OCI-LY7 (cell line): ENCODE data around the gene TSPAN7. TPM values are rescaled to one million over a fixed set of nuclear protein-coding genes. Genes with fewer than 3 reads are reported as not detected.

ENCODE experiments used
- BruUV-seq: library from RNA; stranded (reverse); fragments of 400-500 nt; replicated peaks from 2 replicates; lab custom pipeline; 2021; lab: Mats Ljungman, UMichigan
- CTCF ChIA-PET: fragments of 300-600 bp; sonication (Branson Sonifier 250); formaldehyde crosslinking; loops from one replicate; lab custom pipeline; 2022; ENCODE audit warnings: antibody characterized with exemption; ENCODE audit not compliant: unreplicated experiment; lab: Charles Lee
- POLR2A ChIA-PET: fragments of 300-600 bp; sonication (Branson Sonifier 250); formaldehyde crosslinking; loops from one replicate; lab custom pipeline; 2022; ENCODE audit warnings: antibody characterized with exemption; lab: Charles Lee
- DNase-seq: peaks from one replicate; pipeline ENCODE4 v3.0.0-alpha.2; 2015; ENCODE audit warnings: low spot score
- H2AFZ ChIP-seq: fragments of 200-600 bp; sonication (generic), shearing (Covaris generic); 2 replicates; pipeline ENCODE4 v1.6.1; 2014; ENCODE audit warnings: mild to moderate bottlenecking, antibody characterized with exemption, low read length, moderate library complexity
- H3K27ac ChIP-seq: fragments of 200-600 bp; sonication (generic); 2 replicates; pipeline ENCODE4 v1.5.1; 2014; ENCODE audit warnings: mixed run types, low read depth, mild to moderate bottlenecking, moderate library complexity, low read length, inconsistent platforms; ENCODE audit not compliant: poor library complexity, severe bottlenecking
- H3K36me3 ChIP-seq: fragments of 200-600 bp; sonication (generic); 2 replicates; pipeline ENCODE4 v1.6.1; 2014; ENCODE audit warnings: mild to moderate bottlenecking, antibody characterized with exemption, low read length, moderate library complexity, mixed read lengths; ENCODE audit not compliant: insufficient read depth
- H3K4me1 ChIP-seq: fragments of 200-600 bp; sonication (generic); 2 replicates; pipeline ENCODE4 v1.5.1; 2014; ENCODE audit warnings: mild to moderate bottlenecking, low read length; ENCODE audit not compliant: insufficient read depth, poor library complexity, severe bottlenecking
- H3K4me2 ChIP-seq: fragments of 200-600 bp; sonication (generic); 2 replicates; pipeline ENCODE4 v1.6.1; 2014; ENCODE audit warnings: mild to moderate bottlenecking, low read length
- H3K4me3 ChIP-seq: fragments of 200-600 bp; sonication (generic); 2 replicates; pipeline ENCODE4 v1.5.1; 2014; ENCODE audit warnings: mild to moderate bottlenecking, low read depth, low read length; ENCODE audit not compliant: poor library complexity, severe bottlenecking
- H3K79me2 ChIP-seq: fragments of 200-600 bp; sonication (generic); 2 replicates; pipeline ENCODE4 v1.6.1; 2016; ENCODE audit warnings: low read depth, mild to moderate bottlenecking, low read length, moderate library complexity, mixed read lengths; ENCODE audit not compliant: insufficient read depth
- H3K9me2 ChIP-seq: fragments of 200-600 bp; sonication (generic); 2 replicates; pipeline ENCODE4 v1.6.1; 2016; ENCODE audit warnings: mild to moderate bottlenecking, low read length, mixed read lengths; ENCODE audit not compliant: insufficient read depth
- H3K9me3 ChIP-seq: fragments of 200-600 bp; sonication (generic); 2 replicates; pipeline ENCODE4 v1.6.1; 2014; ENCODE audit warnings: mild to moderate bottlenecking, mixed run types, low read length, mixed read lengths
- H4K20me1 ChIP-seq: fragments of 200-600 bp; sonication (generic); 2 replicates; pipeline ENCODE4 v1.6.1; 2014; ENCODE audit warnings: mild to moderate bottlenecking, antibody characterized with exemption, low read length, moderate library complexity, mixed read lengths; ENCODE audit not compliant: insufficient read depth
- EZH2phosphoT487 ChIP-seq: fragments of 200-600 bp; sonication (generic); IDR thresholded peaks from 2 replicates; pipeline ENCODE4 v1.6.1; 2018; ENCODE audit warnings: low read depth, borderline replicate concordance, mild to moderate bottlenecking, mixed run types, antibody characterized with exemption, low read length, moderate library complexity, mixed read lengths
- intact Hi-C: fragments of 100-400 bp; cut with micrococcal nuclease; formaldehyde crosslinking; loops from one replicate; pipeline ENCODE4 v1.10.0; 2022; ENCODE audit not compliant: unreplicated experiment
- total RNA-seq, 2 experiments: library from RNA; depleted of rRNA in 1 of 2; stranded (reverse); fragments of >200 nt in 1 of 2; shearing (Covaris generic) in 1 of 2; gene quantifications; 2 replicates each; pipeline ENCODE4 v1.2.3, GENCODE V29; 2014 to 2022
- TF ChIP-seq, protein P1 (sequence below): fragments of 200-600 bp; sonication (generic); conservative IDR thresholded peaks from 2 replicates; pipeline ENCODE4 v1.5.1; 2014; ENCODE audit warnings: mild to moderate bottlenecking, antibody characterized with exemption, low read length, moderate library complexity, mixed read lengths

The TSPAN7 gene
- total RNA-seq, 2 experiments from 2014 or later: not detected

DNA sequence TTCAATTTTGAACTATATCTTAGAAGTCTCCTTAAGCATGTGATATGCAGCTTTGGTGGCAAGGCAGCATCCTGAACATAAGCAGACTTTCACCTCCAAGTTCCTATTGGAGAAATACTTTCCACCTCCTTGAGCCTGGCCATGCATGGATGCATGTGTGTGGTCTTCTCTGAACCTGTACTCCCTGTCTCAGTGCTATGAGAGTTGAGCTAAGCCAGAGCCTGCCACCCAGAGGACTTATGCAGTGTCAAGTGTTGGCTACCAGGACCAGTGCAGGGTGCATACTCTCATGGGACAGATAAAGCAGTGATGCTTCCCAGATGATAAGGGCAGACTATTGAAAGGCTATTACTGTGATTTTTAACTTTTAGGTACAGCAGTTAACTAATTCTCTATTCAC, 105.6 kb downstream of the TSPAN7 start:
- H3K4me2 ChIP-seq: no peak overlapping the region
- H3K9me2 ChIP-seq: no peaks in the 10 kb centered on the region
- no peak for TF ChIP-seq EZH2phosphoT487
- TF ChIP-seq, protein P1, sequence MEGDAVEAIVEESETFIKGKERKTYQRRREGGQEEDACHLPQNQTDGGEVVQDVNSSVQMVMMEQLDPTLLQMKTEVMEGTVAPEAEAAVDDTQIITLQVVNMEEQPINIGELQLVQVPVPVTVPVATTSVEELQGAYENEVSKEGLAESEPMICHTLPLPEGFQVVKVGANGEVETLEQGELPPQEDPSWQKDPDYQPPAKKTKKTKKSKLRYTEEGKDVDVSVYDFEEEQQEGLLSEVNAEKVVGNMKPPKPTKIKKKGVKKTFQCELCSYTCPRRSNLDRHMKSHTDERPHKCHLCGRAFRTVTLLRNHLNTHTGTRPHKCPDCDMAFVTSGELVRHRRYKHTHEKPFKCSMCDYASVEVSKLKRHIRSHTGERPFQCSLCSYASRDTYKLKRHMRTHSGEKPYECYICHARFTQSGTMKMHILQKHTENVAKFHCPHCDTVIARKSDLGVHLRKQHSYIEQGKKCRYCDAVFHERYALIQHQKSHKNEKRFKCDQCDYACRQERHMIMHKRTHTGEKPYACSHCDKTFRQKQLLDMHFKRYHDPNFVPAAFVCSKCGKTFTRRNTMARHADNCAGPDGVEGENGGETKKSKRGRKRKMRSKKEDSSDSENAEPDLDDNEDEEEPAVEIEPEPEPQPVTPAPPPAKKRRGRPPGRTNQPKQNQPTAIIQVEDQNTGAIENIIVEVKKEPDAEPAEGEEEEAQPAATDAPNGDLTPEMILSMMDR: no peak
- CTCF ChIA-PET: no interaction called here
- no peak overlapping the region for H2AFZ ChIP-seq
- DNase-seq: no peak
- no TSS peak for BruUV-seq
- no peak overlapping the region for H3K27ac ChIP-seq
- H3K4me1 ChIP-seq: peaks cover 7% of the 10 kb centered on the region
- no peaks in the 10 kb centered on the region for H3K9me3 ChIP-seq
- POLR2A ChIA-PET: no interaction called here
- H3K36me3 ChIP-seq: no peaks in the 10 kb centered on the region
- no peak overlapping the region for H3K4me3 ChIP-seq
- intact Hi-C loops: no loop called here
- no peaks in the 10 kb centered on the region for H3K79me2 ChIP-seq
- H4K20me1 ChIP-seq: no peaks in the 10 kb centered on the region

DNA sequence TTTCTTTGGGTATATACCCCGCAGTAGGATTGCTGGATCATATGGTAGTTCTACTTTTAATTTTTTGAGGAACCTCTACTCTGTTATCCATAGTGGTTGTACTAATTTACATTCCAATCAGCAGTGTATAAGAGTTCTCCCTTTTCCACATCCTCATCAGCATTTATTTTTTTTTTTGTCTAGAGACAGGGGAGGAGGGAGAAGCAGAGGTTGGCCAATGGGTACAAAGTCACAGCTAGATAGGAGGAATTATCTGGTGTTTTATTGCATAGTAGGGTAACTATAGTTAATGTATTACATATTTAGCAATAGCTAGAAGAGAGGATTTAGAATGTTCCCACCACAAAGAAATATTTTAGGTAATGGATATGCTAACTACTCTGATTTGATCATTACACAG, 107.4 kb downstream of the TSPAN7 start:
- ChIA-PET POLR2A (no interaction called here), CTCF (no interaction called here)
- no TSS peak for BruUV-seq

DNA sequence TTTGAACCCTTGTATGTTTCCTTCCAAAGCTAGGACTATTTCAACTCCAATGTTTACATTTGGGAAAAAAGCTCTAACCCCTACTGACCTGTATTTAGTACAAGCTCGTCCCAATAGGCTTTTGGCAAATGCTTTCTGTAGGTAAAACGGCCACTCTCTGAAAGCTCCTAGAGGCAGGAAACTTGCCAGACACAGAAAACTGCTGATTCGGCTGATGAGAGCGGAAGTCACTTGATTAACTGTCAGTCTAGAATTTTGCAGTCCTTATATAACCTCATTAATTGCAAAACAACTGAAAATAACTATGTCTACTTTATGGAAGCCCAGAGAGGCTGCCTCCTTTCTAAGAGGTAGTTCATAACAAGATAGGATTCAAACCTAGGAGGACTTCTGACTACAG, 108.1 kb downstream of the TSPAN7 start:
- H3K36me3 ChIP-seq: no peaks in the 10 kb centered on the region
- TF ChIP-seq, protein P1: no peak
- TF ChIP-seq EZH2phosphoT487: no peak
- H3K4me2 ChIP-seq: peak overlapping the region; percentile 29; the same call in 1 of the 2 replicates
- H3K4me3 ChIP-seq: no peak overlapping the region
- H3K9me2 ChIP-seq: no peaks in the 10 kb centered on the region
- no peaks in the 10 kb centered on the region for H3K79me2 ChIP-seq
- BruUV-seq: no TSS peak
- peak overlapping the region; percentile 36; the same call in 1 of the 2 replicates for H2AFZ ChIP-seq
- no peaks in the 10 kb centered on the region for H3K9me3 ChIP-seq
- peak; percentile 0 for DNase-seq
- peaks cover 7% of the 10 kb centered on the region for H3K4me1 ChIP-seq
- no peaks in the 10 kb centered on the region for H4K20me1 ChIP-seq
- ChIA-PET POLR2A (no interaction called here), CTCF (no interaction called here)
- H3K27ac ChIP-seq: no peak overlapping the region
- intact Hi-C loops: no loop called here

More for the DNA sequence above, 107.4 kb downstream of the TSPAN7 start:
- Histone ChIP-seq H3K79me2 (no peaks in the 10 kb centered on the region), H3K4me2 (no peak overlapping the region), H2AFZ (no peak overlapping the region), H3K4me3 (no peak overlapping the region), H3K9me2 (no peaks in the 10 kb centered on the region), H4K20me1 (no peaks in the 10 kb centered on the region), H3K27ac (no peak overlapping the region), H3K4me1 (peaks cover 7% of the 10 kb centered on the region), H3K36me3 (no peaks in the 10 kb centered on the region), H3K9me3 (no peaks in the 10 kb centered on the region)
- no peak for DNase-seq
- intact Hi-C loops: no loop called here
- TF ChIP-seq, protein P1: no peak
- no peak for TF ChIP-seq EZH2phosphoT487
